Endothelial cell of hepatic sinusoid (primary cell): ENCODE results near the gene GDF10.

Source experiments
- in situ Hi-C: cut with HindIII; loops from 2 replicates; pipeline ENCODE4 v1.10.0; 2017; ENCODE audit warnings: low sequenced_read_pairs

GDF10 gene

GRCh38 chr10:47349941-47350371, 50.0 kb downstream of the GDF10 start:
- in situ Hi-C loops: no loop called here

GRCh38 chr10:47350671-47351640, 51.0 kb downstream of the GDF10 start:
- in situ Hi-C loops: no loop called here

- in situ Hi-C loops: no loop called here
Measured at GRCh38 chr10:47351899-47352815, 52.2 kb downstream of the GDF10 start.

- in situ Hi-C loops: no loop called here
Measured at GRCh38 chr10:47353351-47353750, 53.4 kb downstream of the GDF10 start.

GRCh38 chr10:47354165-47354564, 54.2 kb downstream of the GDF10 start:
- in situ Hi-C loops: no loop called here

GRCh38 chr10:47354900-47355299, 54.9 kb downstream of the GDF10 start:
- in situ Hi-C loops: loop anchor here (5.0 kb wide), 1 partner anchor 47 kb away; no protein-coding TSS in a partner anchor

GRCh38 chr10:47356708-47357107, 56.7 kb downstream of the GDF10 start:
- in situ Hi-C loops: loop anchor here (5.0 kb wide), 1 partner anchor 46 kb away; no protein-coding TSS in a partner anchor

GRCh38 chr10:47357131-47357582, 57.2 kb downstream of the GDF10 start:
- in situ Hi-C loops: loop anchor here (5.0 kb wide), 1 partner anchor 45 kb away; no protein-coding TSS in a partner anchor

GRCh38 chr10:47357911-47358310, 57.9 kb downstream of the GDF10 start:
- in situ Hi-C loops: loop anchor here (5.0 kb wide), 1 partner anchor 44 kb away; no protein-coding TSS in a partner anchor

GRCh38 chr10:47358457-47358856, 58.5 kb downstream of the GDF10 start:
- in situ Hi-C loops: loop anchor here (5.0 kb wide), 1 partner anchor 44 kb away; no protein-coding TSS in a partner anchor

- in situ Hi-C loops: loop anchor here (5.0 kb wide), 1 partner anchor 43 kb away; no protein-coding TSS in a partner anchor
Measured at GRCh38 chr10:47359101-47359500, 59.1 kb downstream of the GDF10 start.

GRCh38 chr10:47359626-47360418, 59.8 kb downstream of the GDF10 start:
- in situ Hi-C loops: loop anchor here (5.0 kb wide), 1 partner anchor 42 kb away; no protein-coding TSS in a partner anchor

- in situ Hi-C loops: no loop called here
Measured at GRCh38 chr10:47360419-47361040, 60.5 kb downstream of the GDF10 start.

GRCh38 chr10:47361293-47361692, 61.3 kb downstream of the GDF10 start:
- in situ Hi-C loops: no loop called here

GRCh38 chr10:47362199-47362598, 62.2 kb downstream of the GDF10 start:
- in situ Hi-C loops: no loop called here
